ENCODE data around the gene SPI1.

The SPI1 gene

GRCh38 chr11:47391077-47391583 is 12.8 kb upstream of the SPI1 start:
- Mint-ChIP-seq H3K27me3 (ENCODE audit: low read depth) (no peaks in the 10 kb centered on the region), H3K27ac (peak overlapping the region in 2 of 3 experiments; percentile 42 to 74), H3K36me3 (ENCODE audit: low read depth) (no peaks in the 10 kb centered on the region), H3K4me1 (peaks cover 6% of the 10 kb centered on the region), H3K4me3 (no peak overlapping the region), H3K9me3 (no peaks in the 10 kb centered on the region)
- no peak for TF ChIP-seq CTCF (IDR thresholded peaks at IDR 0.05; ENCODE audit: unreplicated experiment in 3 of 3)

- H3K4me3 Mint-ChIP-seq, result no peak overlapping the region
- TF ChIP-seq CTCF (IDR thresholded peaks at IDR 0.05; ENCODE audit: unreplicated experiment in 3 of 3), result no peak
- H3K27ac Mint-ChIP-seq, result peak overlapping the region in 1 of 3 experiments; percentile 42
Observed at GRCh38 chr11:47390422-47390760, 12.0 kb upstream of the SPI1 start.

GRCh38 chr11:47389577-47390421 is 11.5 kb upstream of the SPI1 start:
- Mint-ChIP-seq H3K9me3 (no peaks in the 10 kb centered on the region), H3K27me3 (ENCODE audit: low read depth) (no peaks in the 10 kb centered on the region), H3K4me1 (peaks cover 6% of the 10 kb centered on the region), H3K36me3 (ENCODE audit: low read depth) (no peaks in the 10 kb centered on the region), H3K27ac (no peak overlapping the region), H3K4me3 (no peak overlapping the region)
- TF ChIP-seq CTCF (IDR thresholded peaks at IDR 0.05; ENCODE audit: unreplicated experiment in 3 of 3), result no peak

More at GRCh38 chr11:47390422-47390760, 12.0 kb upstream of the SPI1 start:
- peaks cover 6% of the 10 kb centered on the region for H3K4me1 Mint-ChIP-seq
- no peaks in the 10 kb centered on the region for H3K36me3 Mint-ChIP-seq (ENCODE audit: low read depth)
- no peaks in the 10 kb centered on the region for H3K9me3 Mint-ChIP-seq
- H3K27me3 Mint-ChIP-seq (ENCODE audit: low read depth), result no peaks in the 10 kb centered on the region

GRCh38 chr11:47388697-47389576 is 10.6 kb upstream of the SPI1 start:
- no peaks in the 10 kb centered on the region for H3K9me3 Mint-ChIP-seq
- H3K4me3 Mint-ChIP-seq, result no peak overlapping the region
- no peaks in the 10 kb centered on the region for H3K27me3 Mint-ChIP-seq (ENCODE audit: low read depth)
- no peak overlapping the region for H3K27ac Mint-ChIP-seq
- H3K36me3 Mint-ChIP-seq (ENCODE audit: low read depth), result no peaks in the 10 kb centered on the region
- H3K4me1 Mint-ChIP-seq, result peaks cover 6% of the 10 kb centered on the region
- no peak for TF ChIP-seq CTCF (IDR thresholded peaks at IDR 0.05; ENCODE audit: unreplicated experiment in 3 of 3)

GRCh38 chr11:47387944-47388696 is 9.8 kb upstream of the SPI1 start:
- TF ChIP-seq CTCF (IDR thresholded peaks at IDR 0.05; ENCODE audit: unreplicated experiment in 3 of 3), result no peak
- Mint-ChIP-seq H3K9me3 (no peaks in the 10 kb centered on the region), H3K36me3 (ENCODE audit: low read depth) (no peaks in the 10 kb centered on the region), H3K27me3 (ENCODE audit: low read depth) (no peaks in the 10 kb centered on the region), H3K4me1 (no peaks in the 10 kb centered on the region), H3K27ac (no peak overlapping the region), H3K4me3 (no peak overlapping the region)

All from nephron (organoid).